Measurements from ENCODE around the gene CHD9NB. TPM values are rescaled to one million over a fixed set of nuclear protein-coding genes. Genes with fewer than 3 reads are reported as not detected.
A peak's percentile ranks its signal among the peaks of the same experiment; 100 is the strongest.
"Not testable (repeated sequence)": the region's sequence is repeated elsewhere in the genome, so short reads cannot be mapped to it uniquely, and the experiment has no call there.

The CHD9NB gene
- total RNA-seq, 1 donor from 2014 or later = 0.97 TPM

GRCh38 chr16:53061256-53061655 is 8.6 kb upstream of the CHD9NB start:
- intact Hi-C loops (cut with micrococcal nuclease) = no loop called here
- DNase-seq = no peak
- no peak for ATAC-seq

- ATAC-seq = no peak
These were observed 7.0 kb upstream of the CHD9NB start for GRCh38 chr16:53059672-53060071.

GRCh38 chr16:53058882-53059281 is 6.2 kb upstream of the CHD9NB start:
- DNase-seq (no peak), ATAC-seq (no peak)
- intact Hi-C loops (cut with micrococcal nuclease) = loop anchor here (10.0 kb wide), 1 partner anchor 146 kb away; no protein-coding TSS in a partner anchor

More at GRCh38 chr16:53059672-53060071, 7.0 kb upstream of the CHD9NB start:
- intact Hi-C loops (cut with micrococcal nuclease) = loop anchor here (10.0 kb wide), 1 partner anchor 145 kb away; no protein-coding TSS in a partner anchor
- no peak for DNase-seq

DNA sequence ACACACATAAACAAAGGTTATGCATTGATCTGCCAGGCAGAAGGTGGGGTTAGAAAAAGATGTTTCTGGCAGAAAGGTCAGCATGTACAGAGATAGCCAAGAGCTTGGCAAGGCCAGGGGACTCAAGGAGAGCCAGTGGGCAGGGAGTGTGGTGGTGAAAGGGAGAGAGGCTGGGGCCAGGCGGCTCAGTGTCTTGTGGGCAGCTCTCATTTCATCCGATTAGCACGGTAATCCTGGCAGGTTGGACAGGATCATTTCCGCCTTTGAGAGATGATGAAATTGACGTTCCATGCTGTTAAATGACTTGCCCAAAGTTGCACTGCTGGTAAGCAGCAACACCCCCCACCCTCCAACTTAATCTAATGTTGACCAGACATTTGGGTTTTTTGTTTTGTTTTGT is 5.7 kb upstream of the CHD9NB start:
- intact Hi-C loops (cut with micrococcal nuclease) = loop anchor here (10.0 kb wide), 1 partner anchor 146 kb away; no protein-coding TSS in a partner anchor
- no peak for DNase-seq
- no peak for ATAC-seq

GRCh38 chr16:53057658-53058057 is 5.0 kb upstream of the CHD9NB start:
- intact Hi-C loops (cut with micrococcal nuclease) = loop anchor here (10.0 kb wide), 1 partner anchor 147 kb away; no protein-coding TSS in a partner anchor
- DNase-seq = no peak

GRCh38 chr16:53056392-53056881 is 3.7 kb upstream of the CHD9NB start:
- DNase-seq (peak; percentile 39), ATAC-seq (no peak)
- intact Hi-C loops (cut with micrococcal nuclease) = loop anchor here (10.0 kb wide), 1 partner anchor 148 kb away; no protein-coding TSS in a partner anchor

More at GRCh38 chr16:53057658-53058057, 5.0 kb upstream of the CHD9NB start:
- ATAC-seq = no peak

- intact Hi-C loops (cut with micrococcal nuclease) = loop anchor here (10.0 kb wide), 1 partner anchor 149 kb away; no protein-coding TSS in a partner anchor
- ATAC-seq (peak; percentile 51), DNase-seq (no peak)
These were observed 3.1 kb upstream of the CHD9NB start for GRCh38 chr16:53055541-53056391.

DNA sequence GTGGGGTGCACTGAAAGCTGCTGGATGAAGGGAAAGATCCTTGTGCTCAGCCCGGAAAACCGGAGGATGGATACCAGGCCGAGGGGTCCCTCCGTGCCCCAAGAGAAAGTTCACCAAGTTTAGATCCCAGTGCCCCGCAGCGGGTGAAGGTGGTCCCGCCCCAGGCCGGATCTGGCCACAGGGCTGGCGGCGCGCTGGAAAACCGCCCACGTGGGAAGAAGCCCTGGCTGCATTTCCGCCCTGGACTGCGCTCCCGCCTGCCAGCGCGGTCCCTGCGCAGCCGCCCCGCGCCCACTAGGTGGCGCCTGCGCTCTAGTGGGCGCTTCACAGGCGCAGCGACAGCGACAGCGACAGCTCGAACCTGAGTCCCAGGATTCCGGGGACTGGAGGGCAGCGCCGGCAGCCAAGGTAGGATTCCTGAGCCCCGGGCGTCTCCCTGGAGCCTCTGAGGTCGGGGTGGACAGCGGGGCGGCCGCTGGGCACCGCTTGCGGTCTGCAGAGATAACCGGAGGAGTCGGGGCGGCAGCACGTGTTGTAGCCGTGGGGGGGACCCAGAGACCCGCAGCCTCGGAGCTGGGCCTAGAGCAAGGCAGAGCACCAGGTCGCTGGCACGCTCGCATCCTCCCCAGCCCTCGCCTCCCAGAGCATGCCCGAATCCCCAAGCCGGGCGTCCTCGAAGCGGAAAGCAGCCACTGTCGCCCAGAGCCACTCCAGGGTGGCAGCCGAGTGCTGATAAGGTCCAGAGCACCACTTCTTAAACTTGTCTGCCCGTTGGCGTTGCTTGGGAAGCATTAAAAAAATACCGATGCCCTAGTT is 2.2 kb upstream of the CHD9NB start, which contains the start of gene CHD9:
CHD9 (plus strand) TSS at position 322 of the 816 bp plus-strand sequence. CDS start 101,099 bp downstream, outside the sequence.
- ATAC-seq (peak; percentile 91), DNase-seq (peak; percentile 94)
- intact Hi-C loops (cut with micrococcal nuclease) = loop anchor here (10.0 kb wide), 1 partner anchor 150 kb away; no protein-coding TSS in a partner anchor

- peak; percentile 41 for ATAC-seq
- intact Hi-C loops (cut with micrococcal nuclease) = loop anchor here (10.0 kb wide), 1 partner anchor 151 kb away; no protein-coding TSS in a partner anchor
- peak; percentile 74 for DNase-seq
These were observed 1.4 kb upstream of the CHD9NB start for GRCh38 chr16:53053967-53054669.

GRCh38 chr16:53051255-53051654 is 1.4 kb downstream of the CHD9NB start:
- not testable (repeated sequence) for DNase-seq, ATAC-seq
- intact Hi-C loops (cut with micrococcal nuclease) = loop anchor here (10.0 kb wide), 1 partner anchor 154 kb away; no protein-coding TSS in a partner anchor

- ATAC-seq (no peak), DNase-seq (no peak)
- intact Hi-C loops (cut with micrococcal nuclease) = no loop called here
These were observed 4.4 kb downstream of the CHD9NB start for GRCh38 chr16:53048139-53048915.

- DNase-seq; ATAC-seq; intact Hi-C loops (cut with micrococcal nuclease): not testable (repeated sequence)
These were observed 5.2 kb downstream of the CHD9NB start for GRCh38 chr16:53047515-53047914.

GRCh38 chr16:53045341-53046220 is 7.1 kb downstream of the CHD9NB start:
- intact Hi-C loops (cut with micrococcal nuclease) = no loop called here
- DNase-seq (no peak), ATAC-seq (no peak)

DNA sequence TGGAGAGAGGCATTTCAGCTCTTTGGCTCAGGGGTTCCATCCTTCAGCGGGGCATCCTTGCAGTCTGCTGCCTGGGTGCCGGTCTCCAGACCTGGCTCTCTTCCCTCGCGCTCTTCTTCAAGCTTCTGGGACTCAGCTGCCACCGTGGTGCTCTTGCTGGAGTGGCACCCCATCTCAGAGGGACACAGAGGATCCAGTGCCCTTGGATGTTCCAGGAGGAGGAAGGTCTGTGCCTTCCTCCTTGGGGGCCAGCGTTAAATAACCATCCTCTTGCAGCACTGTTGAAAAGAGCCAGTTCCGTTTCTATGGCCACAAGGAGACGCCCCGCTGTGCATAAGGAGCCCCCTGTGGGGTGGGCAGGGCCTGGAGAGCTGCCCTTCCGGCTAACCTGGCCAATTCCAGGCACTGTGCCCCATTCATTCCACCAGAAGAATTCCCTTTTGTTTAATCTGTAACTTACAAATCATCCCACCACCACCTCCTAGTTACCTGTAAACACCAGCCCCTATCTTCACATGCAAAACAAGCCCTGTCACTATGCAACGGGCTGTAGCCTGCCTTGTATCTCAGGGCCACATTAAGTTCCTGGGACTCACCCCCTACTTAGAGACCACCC is 8.6 kb downstream of the CHD9NB start:
- intact Hi-C loops (cut with micrococcal nuclease) = no loop called here
- DNase-seq = peak; percentile 37
- ATAC-seq = peak; percentile 14

DNA sequence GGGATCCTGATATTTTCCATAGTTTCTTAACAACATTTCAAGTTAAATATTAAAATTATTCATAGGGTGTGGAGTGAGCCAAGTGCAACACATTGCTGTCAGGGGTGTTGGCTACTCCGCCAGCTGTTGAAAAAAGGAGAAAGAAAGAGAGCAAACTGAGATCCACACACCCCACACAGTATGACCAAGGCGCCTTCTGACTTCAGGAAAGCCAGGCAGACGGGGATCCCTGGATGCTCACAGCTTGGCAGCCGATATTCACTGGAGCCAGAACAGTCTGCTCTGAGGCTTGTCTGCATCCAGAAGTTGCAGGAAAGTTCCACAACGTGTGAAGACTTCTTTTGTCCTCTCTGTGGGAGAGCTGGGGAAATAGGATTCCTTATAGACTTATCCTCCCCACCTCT is 9.3 kb downstream of the CHD9NB start:
- DNase-seq = peak; percentile 35
- intact Hi-C loops (cut with micrococcal nuclease) = no loop called here
- peak; percentile 42 for ATAC-seq

GRCh38 chr16:53042235-53042701 is 10.4 kb downstream of the CHD9NB start:
- DNase-seq (no peak), ATAC-seq (peak; percentile 58)
- intact Hi-C loops (cut with micrococcal nuclease) = no loop called here

Measured in left ventricle myocardium superior (tissue), 1 donor.